GM12865 (cell line): ENCODE measurements around the gene ARHGEF11.

Experiments
- DNase-seq: peaks from one replicate; pipeline ENCODE4 v3.0.0; 2010; ENCODE audit warnings: low read depth
- H3K4me3 ChIP-seq: 2 replicates; pipeline ENCODE4 v1.5.1; 2011; ENCODE audit warnings: mild to moderate bottlenecking, low read depth, low read length, control low read depth
- TF ChIP-seq, protein P1 (sequence below): IDR thresholded peaks from 2 replicates; pipeline ENCODE4 v1.5.1; 2011; ENCODE audit warnings: low read length, control low read depth, low read depth, inconsistent platforms; ENCODE audit not compliant: insufficient read depth; ENCODE audit errors: missing control alignments

ARHGEF11 gene

DNA sequence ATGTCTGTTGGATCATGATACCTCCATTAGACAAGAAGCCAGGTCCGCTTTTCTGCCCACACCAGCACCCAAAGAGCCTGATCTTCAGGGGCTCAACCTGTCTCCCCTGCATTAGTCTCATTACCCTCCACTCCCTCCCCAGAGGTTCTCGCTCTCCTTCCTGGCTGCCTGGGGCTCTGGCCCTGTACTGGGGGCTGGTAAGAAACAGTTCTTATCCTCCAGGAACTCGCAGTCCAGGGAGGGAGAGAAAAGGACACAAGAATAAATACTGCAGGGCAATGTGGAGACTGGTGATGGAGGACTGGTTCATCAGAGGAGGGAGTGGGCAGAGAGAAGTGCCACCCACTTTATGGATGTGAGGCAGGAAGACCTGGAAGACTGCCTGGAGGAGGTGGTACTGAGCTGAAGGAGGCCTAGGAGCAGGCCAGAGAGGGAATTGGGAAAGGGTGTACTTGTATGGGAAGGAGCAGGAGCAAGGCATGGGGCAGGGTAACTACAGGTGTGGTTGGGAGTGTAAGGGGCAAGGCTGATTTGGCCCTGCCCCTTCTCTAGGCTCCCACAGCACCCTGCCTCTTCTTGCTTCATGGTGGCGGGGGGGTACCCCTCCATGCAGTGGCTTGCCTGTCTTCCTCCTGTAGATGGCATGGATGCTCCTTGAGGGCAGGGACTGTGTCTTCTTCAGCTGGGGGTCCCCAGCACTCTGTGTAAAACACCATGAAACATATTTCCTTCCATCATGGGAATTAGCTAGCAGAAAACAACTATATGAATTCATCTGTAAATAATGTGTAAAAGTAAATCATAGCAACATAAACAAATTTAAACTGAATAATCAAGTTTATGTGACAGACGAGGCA is 120.2 kb downstream of the ARHGEF11 start:
- TF ChIP-seq, protein P1, sequence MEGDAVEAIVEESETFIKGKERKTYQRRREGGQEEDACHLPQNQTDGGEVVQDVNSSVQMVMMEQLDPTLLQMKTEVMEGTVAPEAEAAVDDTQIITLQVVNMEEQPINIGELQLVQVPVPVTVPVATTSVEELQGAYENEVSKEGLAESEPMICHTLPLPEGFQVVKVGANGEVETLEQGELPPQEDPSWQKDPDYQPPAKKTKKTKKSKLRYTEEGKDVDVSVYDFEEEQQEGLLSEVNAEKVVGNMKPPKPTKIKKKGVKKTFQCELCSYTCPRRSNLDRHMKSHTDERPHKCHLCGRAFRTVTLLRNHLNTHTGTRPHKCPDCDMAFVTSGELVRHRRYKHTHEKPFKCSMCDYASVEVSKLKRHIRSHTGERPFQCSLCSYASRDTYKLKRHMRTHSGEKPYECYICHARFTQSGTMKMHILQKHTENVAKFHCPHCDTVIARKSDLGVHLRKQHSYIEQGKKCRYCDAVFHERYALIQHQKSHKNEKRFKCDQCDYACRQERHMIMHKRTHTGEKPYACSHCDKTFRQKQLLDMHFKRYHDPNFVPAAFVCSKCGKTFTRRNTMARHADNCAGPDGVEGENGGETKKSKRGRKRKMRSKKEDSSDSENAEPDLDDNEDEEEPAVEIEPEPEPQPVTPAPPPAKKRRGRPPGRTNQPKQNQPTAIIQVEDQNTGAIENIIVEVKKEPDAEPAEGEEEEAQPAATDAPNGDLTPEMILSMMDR, result no peak
- no peak overlapping the region for H3K4me3 ChIP-seq
- no peak for DNase-seq

DNA sequence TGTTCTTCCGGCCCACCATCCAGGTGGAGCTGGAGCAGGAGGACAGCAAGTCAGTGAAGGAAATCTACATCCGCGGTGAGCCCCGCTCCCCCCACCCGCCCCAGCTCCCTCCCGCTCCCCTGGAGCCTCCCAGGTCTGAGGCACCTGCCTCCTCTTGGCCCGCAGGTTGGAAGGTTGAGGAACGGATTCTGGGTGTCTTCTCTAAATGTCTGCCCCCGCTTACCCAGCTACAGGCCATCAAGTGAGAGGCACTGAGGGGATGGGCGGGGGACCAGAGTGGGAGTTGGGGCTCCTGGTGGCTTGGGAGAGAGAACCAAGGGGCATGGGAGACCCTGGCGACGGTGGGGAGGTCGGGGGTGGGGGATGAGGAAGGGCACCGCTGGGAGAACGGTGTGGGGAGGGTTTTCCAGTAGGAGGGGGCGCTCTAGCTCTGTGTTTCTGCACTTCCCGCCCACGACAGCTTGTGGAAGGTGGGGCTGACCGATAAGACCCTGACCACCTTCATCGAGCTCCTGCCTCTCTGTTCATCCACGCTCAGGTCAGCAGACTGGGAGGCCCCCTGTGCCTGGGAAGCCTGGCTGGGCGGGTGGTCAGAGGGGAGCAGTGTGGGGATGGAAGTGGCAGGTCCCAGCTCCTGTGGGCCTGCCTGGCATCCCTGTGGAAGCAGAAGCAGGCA is 120.9 kb downstream of the ARHGEF11 start:
- TF ChIP-seq, protein P1, result no peak
- no peak for DNase-seq

DNA sequence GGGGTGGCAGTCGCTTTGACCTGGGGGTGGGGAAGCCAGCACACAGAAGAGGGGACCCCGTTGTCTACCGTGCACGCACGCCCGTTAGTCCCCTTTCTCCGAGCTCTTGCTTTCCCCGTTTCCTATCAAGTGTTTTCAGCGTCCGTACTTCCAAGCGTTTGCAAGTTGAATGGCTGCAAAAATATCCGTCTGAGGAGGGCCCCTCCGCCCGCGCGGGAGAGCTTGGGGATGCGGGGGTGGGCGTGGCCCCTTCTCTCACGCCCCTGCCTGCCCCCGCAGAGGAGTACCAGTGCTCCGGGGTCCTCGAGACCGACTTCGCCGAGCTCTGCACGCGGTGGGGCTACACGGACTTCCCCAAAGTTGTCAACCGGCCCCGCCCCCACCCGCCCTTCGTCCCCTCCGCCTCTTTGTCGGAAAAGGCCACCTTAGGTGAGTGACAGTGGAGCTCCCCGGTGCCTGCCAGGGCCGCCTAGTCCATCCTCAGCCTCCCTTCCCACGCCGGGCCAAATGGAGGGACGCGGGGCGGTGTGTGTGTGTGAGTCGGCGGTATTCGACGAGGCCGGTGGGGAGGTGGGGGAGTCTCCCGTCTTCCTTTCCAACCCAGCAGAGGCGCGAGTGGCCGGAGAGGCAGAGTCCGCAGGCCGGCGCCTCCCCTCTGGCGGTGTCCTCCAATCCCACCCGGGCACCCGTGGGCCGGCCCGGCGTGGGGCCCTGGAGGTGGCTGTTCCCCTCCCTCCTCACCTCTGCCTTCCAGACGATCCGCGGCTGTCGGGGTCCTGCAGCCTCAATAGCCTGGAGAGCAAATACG is 121.7 kb downstream of the ARHGEF11 start:
- DNase-seq, result no peak
- H3K4me3 ChIP-seq, result no peak overlapping the region
- TF ChIP-seq, protein P1, result no peak

More for the DNA sequence above, 120.9 kb downstream of the ARHGEF11 start:
- H3K4me3 ChIP-seq, result no peak overlapping the region

DNA sequence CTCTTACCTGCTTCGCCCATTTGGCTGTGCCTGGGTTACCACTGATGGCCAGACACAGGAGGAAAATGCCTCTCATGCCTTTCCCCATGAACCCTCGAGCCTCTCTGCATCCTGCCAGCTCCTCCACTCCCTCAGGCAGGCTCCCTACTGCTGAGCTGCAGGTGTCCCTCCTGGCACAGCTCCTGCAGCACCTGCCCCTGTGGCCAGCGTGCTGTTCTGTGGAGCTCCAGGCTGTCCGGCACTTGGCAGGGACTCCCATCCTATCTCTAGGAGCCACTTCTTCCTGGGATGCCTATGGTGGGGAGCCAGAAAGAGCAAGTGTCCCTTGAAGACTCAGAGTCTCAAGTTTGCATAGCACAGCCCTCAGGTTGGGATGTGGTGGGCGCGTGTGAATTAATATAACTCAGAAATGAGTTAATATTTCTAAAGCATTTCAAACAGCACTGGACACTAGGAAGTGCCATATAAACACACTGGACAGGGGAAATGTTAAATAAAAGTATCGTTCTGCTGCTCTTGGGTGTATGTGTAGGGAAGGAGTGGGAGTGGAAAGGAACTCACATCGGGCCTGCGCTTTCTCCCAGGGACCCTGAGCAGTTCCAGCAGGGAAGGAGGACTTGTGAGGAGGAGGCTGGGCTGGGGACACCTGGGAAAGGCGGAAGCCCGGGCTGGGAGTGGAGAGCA is 122.4 kb downstream of the ARHGEF11 start:
- no peak overlapping the region for H3K4me3 ChIP-seq
- no peak for DNase-seq
- TF ChIP-seq, protein P1, result no peak

DNA sequence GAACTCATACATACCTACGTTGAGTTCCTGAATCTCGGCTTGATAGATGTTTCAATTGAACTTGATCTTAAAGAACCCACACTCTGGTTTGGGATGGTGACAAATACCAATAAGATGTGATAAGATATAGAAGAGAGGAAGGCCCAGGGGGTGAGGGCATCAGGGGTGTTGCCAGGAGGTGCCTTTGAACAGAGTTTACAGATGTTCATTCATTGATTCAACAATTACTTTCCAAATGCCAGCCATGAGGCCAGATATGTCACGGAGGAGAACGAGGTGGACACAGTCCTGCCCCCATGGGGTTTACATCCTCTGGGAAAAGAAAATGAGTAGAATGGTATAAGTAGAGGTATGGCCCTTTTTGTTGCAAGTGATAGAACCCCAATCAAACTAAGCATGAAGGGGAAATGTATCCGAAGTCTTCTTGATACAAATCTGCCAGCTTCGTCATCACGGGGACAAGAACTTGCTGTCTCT is 124.5 kb downstream of the ARHGEF11 start:
- no peak for DNase-seq
- no peak overlapping the region for H3K4me3 ChIP-seq
- TF ChIP-seq, protein P1, result no peak
